Heart left ventricle (tissue), 16 donors: ENCODE data around the gene DYNC1LI1. TPM values are rescaled to one million over a fixed set of nuclear protein-coding genes. Genes with fewer than 3 reads are reported as not detected.
A peak's percentile ranks its signal among the peaks of the same experiment; 100 is the strongest.

Experiments used
- ATAC-seq, 4 donors: fragments of 200-7000 bp; cut with Tn5 transposase; one replicate each; pipeline ENCODE4 v1.9.1; 2020 to 2022; ENCODE audit warnings: moderate library complexity in 4 of 4, mild to moderate bottlenecking in 3 of 4, moderate number of reproducible peaks in 1 of 4
- DNase-seq, 5 donors: peaks; one replicate each; pipeline ENCODE4 v3.0.0-alpha.2; 2020
- H3K27ac ChIP-seq, 12 donors: fragments of 200-600 bp; sonication (generic) in 4 of 12; one replicate each; pipeline versions ENCODE4 v1.5.0 to v1.8.0; 2016 to 2022; ENCODE audit warnings: mild to moderate bottlenecking in 2 of 12
- H3K27me3 ChIP-seq, 9 donors: fragments of 200-600 bp; sonication (generic) in 2 of 9; one replicate each; pipeline versions ENCODE4 v1.5.1 to v1.8.0; 2016 to 2022; ENCODE audit warnings: mild to moderate bottlenecking in 3 of 9
- H3K36me3 ChIP-seq, 9 donors: fragments of 200-600 bp; sonication (generic) in 2 of 9; one replicate each; pipeline versions ENCODE4 v1.5.0 to v1.8.0; 2018 to 2022; ENCODE audit warnings: mild to moderate bottlenecking in 2 of 9
- H3K4me1 ChIP-seq, 12 donors: fragments of 200-600 bp; sonication (generic) in 4 of 12; one replicate each; pipeline versions ENCODE4 v1.5.0 to v1.8.0; 2016 to 2022; ENCODE audit warnings: mild to moderate bottlenecking in 3 of 12
- H3K4me3 ChIP-seq, 12 donors: fragments of 200-600 bp; sonication (generic) in 4 of 12; one replicate each; pipeline versions ENCODE4 v1.5.0 to v1.8.0; 2017 to 2022; ENCODE audit warnings: mild to moderate bottlenecking in 9 of 12, moderate library complexity in 4 of 12
- H3K9me3 ChIP-seq, 12 donors: fragments of 200-600 bp; sonication (generic) in 4 of 12; one replicate each; pipeline versions ENCODE4 v1.5.0 to v1.8.0; 2016 to 2022; ENCODE audit warnings: mild to moderate bottlenecking in 1 of 12
- CTCF ChIP-seq, 12 donors: fragments of 200-600 bp; sonication (generic) in 4 of 12; IDR thresholded peaks; one replicate each; pipeline versions ENCODE4 v1.5.0 to v1.8.0; 2018 to 2022; ENCODE audit warnings: antibody characterized with exemption in 12 of 12, mild to moderate bottlenecking in 5 of 12
- POLR2A ChIP-seq, 2 donors: fragments of 450-650 bp; IDR thresholded peaks; one replicate each; pipeline ENCODE4 v1.6.1; 2017; ENCODE audit warnings: antibody characterized with exemption in 2 of 2, mild to moderate bottlenecking in 2 of 2, moderate library complexity in 2 of 2
- WGBS, 4 donors: extraction: QIAGEN DNeasy Blood & Tissue Kit in 2 of 4; methylation state at CpG; one replicate each; pipeline versions ENCODE4 v1.1.5 to v1.1.7; 2013 to 2018; 5-methylcytosine and 5-hydroxymethylcytosine counted together
- intact Hi-C, 10 donors: fragments of 100-400 bp; cut with DNase I; formaldehyde crosslinking; loops; one replicate each; pipeline versions ENCODE4 v1.11.1 to v1.14.2; 2022
- polyA plus RNA-seq, 2 donors: library from polyadenylated mRNA; stranded (reverse); fragments of 200-250 nt; gene quantifications; one replicate each; pipeline ENCODE4 v1.2.3, GENCODE V29; 2013
- total RNA-seq, 9 donors: library from RNA; depleted of rRNA in 2 of 9; stranded (reverse); fragments of >200 nt in 2 of 9; fragmentation: NEBNext Ultra II Directional in 3 of 9; extraction: Animal tissue kit (Norgen Biotek cat#: 25700) in 3 of 9; gene quantifications; one replicate each; pipeline versions ENCODE4 v1.1.0 to v1.2.4, GENCODE V29; 2016 to 2023
- donor health status: ischemic (EF 13 %, LVEDD 7.1; RV severe dilation, severe dysfunction).
- donor health status: healthy with polysubstance abuse.
- donor health status: DM: no; HTN: yes; CAD: no.
- donor health status: DM: no; HTN: no; CAD: no.
- donor health status: ischemic (EF 25% LVEDD 6.9; RV normal size, moderate dysfunction).
- donor health status: ischemic (EF 25% LVEDD 5.7; RV mildly dilated, moderate dysfunction).
- donor health status: healthy.
- donor health status: DM: yes; HTN: yes; CAD: no.
- donor health status: ischemic (EF 35%, LVEDD 5.7; RV mildly dilated, moderate dysfunction).
- donor health status: nonischemic (EF 11% LVEDD 7.7; RV severe dilation, severe dysfunction).
- donor health status: DM: yes; HTN: yes; CAD: no.
- donor health status: PGD.
- donor health status: ischemic (EF 29% LVEDD 5.4; RV normal size, mild dysfunction).
- donor health status: nonischemic (EF 23%, LVEDD 6.1; RV moderate dilation, normal function).

Gene DYNC1LI1
- total and polyA plus RNA-seq, 11 donors: 28.8 to 65.0 (median 55.9) TPM

- Histone ChIP-seq H3K27me3 (no peaks in the 10 kb centered on the region), H3K27ac (no peak overlapping the region), H3K9me3 (no peaks in the 10 kb centered on the region), H3K36me3 (peaks cover 0 to 29% (median 4%) of the 10 kb centered on the region in 9 donors), H3K4me1 (peaks cover 0 to 56% (median 21%) of the 10 kb centered on the region in 12 donors), H3K4me3 (no peak overlapping the region)
- peak in 1 of 4 donors; percentile 36 for ATAC-seq
- TF ChIP-seq POLR2A (IDR thresholded peaks at IDR 0.05) (no peak), CTCF (IDR thresholded peaks at IDR 0.05) (no peak)
- WGBS, 4 donors: 86 to 94% (median 87%) methylated on average over 3 of the region's 3 CpGs
- DNase-seq: no peak
- intact Hi-C loops: no loop called here
These were observed 77.8 kb downstream of the DYNC1LI1 start for GRCh38 chr3:32492684-32493436.

- no peak overlapping the region for H3K4me3 ChIP-seq
- no peaks in the 10 kb centered on the region for H3K9me3 ChIP-seq
- DNase-seq (no peak), ATAC-seq (no peak)
- intact Hi-C loops: no loop called here
- H3K36me3 ChIP-seq: peaks cover 0 to 62% (median 21%) of the 10 kb centered on the region in 9 donors
- H3K27ac ChIP-seq: no peak overlapping the region
- no peak for TF ChIP-seq CTCF (IDR thresholded peaks at IDR 0.05)
- no peak for TF ChIP-seq POLR2A (IDR thresholded peaks at IDR 0.05)
- WGBS, 4 donors: 75 to 81% (median 78%) methylated on average over 3 of the region's 3 CpGs
- H3K27me3 ChIP-seq: no peaks in the 10 kb centered on the region
- H3K4me1 ChIP-seq: peaks cover 0 to 36% (median 9%) of the 10 kb centered on the region in 12 donors
These were observed 82.1 kb downstream of the DYNC1LI1 start for GRCh38 chr3:32488474-32489008.

GRCh38 chr3:32487781-32488473 lies 82.7 kb downstream of the DYNC1LI1 start:
- no peak for ATAC-seq
- H3K27ac ChIP-seq: no peak overlapping the region
- H3K36me3 ChIP-seq: peaks cover 0 to 68% (median 26%) of the 10 kb centered on the region in 9 donors
- no peaks in the 10 kb centered on the region for H3K9me3 ChIP-seq
- peaks cover 0 to 30% (median 6%) of the 10 kb centered on the region in 12 donors for H3K4me1 ChIP-seq
- TF ChIP-seq CTCF (IDR thresholded peaks at IDR 0.05) (no peak), POLR2A (IDR thresholded peaks at IDR 0.05) (no peak)
- 33 to 41% (median 38%) methylated on average over 3 of the region's 3 CpGs for WGBS, 4 donors
- no peak overlapping the region for H3K4me3 ChIP-seq
- H3K27me3 ChIP-seq: no peaks in the 10 kb centered on the region
- no peak for DNase-seq
- intact Hi-C loops: no loop called here

GRCh38 chr3:32484436-32484835 lies 86.2 kb downstream of the DYNC1LI1 start:
- peak in 1 of 4 donors; percentile 60 for ATAC-seq
- H3K9me3 ChIP-seq: no peaks in the 10 kb centered on the region
- intact Hi-C loops: no loop called here
- no peaks in the 10 kb centered on the region for H3K27me3 ChIP-seq
- H3K4me1 ChIP-seq: peaks cover 0 to 25% (median 6%) of the 10 kb centered on the region in 12 donors
- 81 to 83% (median 82%) methylated on average over 6 of the region's 6 CpGs for WGBS, 4 donors
- H3K4me3 ChIP-seq: no peak overlapping the region
- peaks cover 0 to 77% (median 40%) of the 10 kb centered on the region in 9 donors for H3K36me3 ChIP-seq
- TF ChIP-seq CTCF (IDR thresholded peaks at IDR 0.05) (no peak), POLR2A (IDR thresholded peaks at IDR 0.05) (no peak)
- no peak for DNase-seq
- peak overlapping the region in 2 of 12 donors; percentile 31 to 87 for H3K27ac ChIP-seq
